Liver (tissue), 9 donors: ENCODE results near the gene TMEM14C. TPM values are rescaled to one million over a fixed set of nuclear protein-coding genes. Genes with fewer than 3 reads are reported as not detected.
A peak's percentile ranks its signal among the peaks of the same experiment; 100 is the strongest.

Source experiments
- DNase-seq: peaks from one replicate; pipeline ENCODE4 v3.0.0-alpha.2; 2017; ENCODE audit warnings: low spot score
- H3K27ac ChIP-seq, 2 donors: one replicate each; pipeline ENCODE4 v1.7.0; 2013; ENCODE audit warnings: inconsistent platforms in 2 of 2, low read length in 2 of 2, control low read depth in 1 of 2, low read depth in 1 of 2, mild to moderate bottlenecking in 1 of 2
- H3K27me3 ChIP-seq, 4 donors: one replicate each; pipeline versions ENCODE4 v1.6.1 to v1.7.0; 2013; ENCODE audit warnings: low read length in 3 of 4, inconsistent platforms in 1 of 4, mild to moderate bottlenecking in 1 of 4, moderate library complexity in 1 of 4; ENCODE audit not compliant: control insufficient read depth in 4 of 4, insufficient read depth in 4 of 4
- H3K36me3 ChIP-seq, 4 donors: one replicate each; pipeline versions ENCODE4 v1.6.1 to v1.7.0; 2013; ENCODE audit warnings: low read length in 3 of 4, mild to moderate bottlenecking in 3 of 4, low read depth in 1 of 4, moderate library complexity in 1 of 4; ENCODE audit not compliant: control insufficient read depth in 4 of 4, insufficient read depth in 3 of 4
- H3K4me1 ChIP-seq, 4 donors: one replicate each; pipeline versions ENCODE4 v1.6.1 to v1.7.0; 2013; ENCODE audit warnings: low read length in 3 of 4, mild to moderate bottlenecking in 3 of 4, moderate library complexity in 1 of 4; ENCODE audit not compliant: control insufficient read depth in 4 of 4, insufficient read depth in 4 of 4
- H3K4me3 ChIP-seq, 3 donors: one replicate each; pipeline versions ENCODE4 v1.6.1 to v1.7.0; 2013; ENCODE audit warnings: low read length in 3 of 3, control low read depth in 1 of 3, low read depth in 1 of 3, mild to moderate bottlenecking in 1 of 3
- H3K9ac ChIP-seq, 2 donors: one replicate each; pipeline ENCODE4 v1.7.0; 2013; ENCODE audit warnings: low read length in 2 of 2, mild to moderate bottlenecking in 2 of 2, moderate library complexity in 2 of 2, control low read depth in 1 of 2, low read depth in 1 of 2
- H3K9me3 ChIP-seq, 4 donors: one replicate each; pipeline versions ENCODE4 v1.6.1 to v1.7.0; 2013; ENCODE audit warnings: low read length in 3 of 4; ENCODE audit not compliant: control insufficient read depth in 4 of 4
- ATF3 ChIP-seq: IDR thresholded peaks from 2 replicates; pipeline ENCODE4 v1.6.1; 2016; ENCODE audit warnings: antibody characterized with exemption
- CTCF ChIP-seq: fragments of 150-350 bp; IDR thresholded peaks from 2 replicates; pipeline ENCODE4 v1.5.1; 2017; ENCODE audit warnings: improper control_type of control experiment, low read depth, low read length; ENCODE audit not compliant: missing input control
- EGR1 ChIP-seq, 2 donors: IDR thresholded peaks; 2 replicates each; pipeline ENCODE4 v1.6.1; 2016 to 2018; ENCODE audit warnings: antibody characterized with exemption in 2 of 2, low read depth in 2 of 2
- FOXA1 ChIP-seq: IDR thresholded peaks from 2 replicates; pipeline ENCODE4 v1.6.1; 2016; ENCODE audit warnings: antibody characterized with exemption
- FOXA2 ChIP-seq: IDR thresholded peaks from 2 replicates; pipeline ENCODE4 v1.6.1; 2016; ENCODE audit warnings: antibody characterized with exemption
- GABPA ChIP-seq, 2 donors: IDR thresholded peaks in 1 of 2; conservative IDR thresholded peaks in 1 of 2; 2 replicates each; pipeline ENCODE4 v1.6.1; 2016; ENCODE audit warnings: antibody characterized with exemption in 2 of 2, mild to moderate bottlenecking in 1 of 2, moderate library complexity in 1 of 2
- HNF4A ChIP-seq, 2 donors: conservative IDR thresholded peaks; 2 replicates each; pipeline ENCODE4 v1.6.1; 2016; ENCODE audit warnings: antibody characterized with exemption in 2 of 2, mild to moderate bottlenecking in 2 of 2
- HNF4G ChIP-seq: IDR thresholded peaks from 2 replicates; pipeline ENCODE4 v1.6.1; 2016; ENCODE audit warnings: antibody characterized with exemption
- JUND ChIP-seq, 2 donors: IDR thresholded peaks; 2 replicates each; pipeline ENCODE4 v1.6.1; 2016; ENCODE audit warnings: antibody characterized with exemption in 2 of 2
- MAX ChIP-seq: IDR thresholded peaks from 2 replicates; pipeline ENCODE4 v1.6.1; 2016; ENCODE audit warnings: antibody characterized with exemption
- NR2F2 ChIP-seq: IDR thresholded peaks from 2 replicates; pipeline ENCODE4 v1.6.1; 2016; ENCODE audit warnings: antibody characterized with exemption
- RAD21 ChIP-seq, 2 donors: IDR thresholded peaks; 2 replicates each; pipeline ENCODE4 v1.6.1; 2016; ENCODE audit warnings: antibody characterized with exemption in 2 of 2, mild to moderate bottlenecking in 2 of 2
- REST ChIP-seq: IDR thresholded peaks from 2 replicates; pipeline ENCODE4 v1.6.1; 2016; ENCODE audit warnings: antibody characterized with exemption, mild to moderate bottlenecking
- RXRA ChIP-seq, 2 donors: IDR thresholded peaks; 2 replicates each; pipeline ENCODE4 v1.6.1; 2017 to 2018; ENCODE audit warnings: antibody characterized with exemption in 2 of 2, mild to moderate bottlenecking in 1 of 2
- SP1 ChIP-seq: IDR thresholded peaks from 2 replicates; pipeline ENCODE4 v1.6.1; 2018; ENCODE audit warnings: antibody characterized with exemption, mild to moderate bottlenecking
- TAF1 ChIP-seq: conservative IDR thresholded peaks from 2 replicates; pipeline ENCODE4 v1.6.1; 2016; ENCODE audit warnings: antibody characterized with exemption, mild to moderate bottlenecking
- YY1 ChIP-seq: IDR thresholded peaks from 2 replicates; pipeline ENCODE4 v1.6.1; 2016; ENCODE audit warnings: antibody characterized with exemption, mild to moderate bottlenecking
- ZBTB33 ChIP-seq: IDR thresholded peaks from 2 replicates; pipeline ENCODE4 v1.6.1; 2016; ENCODE audit warnings: antibody characterized with exemption
- WGBS: extraction: QIAGEN DNeasy Blood & Tissue Kit; methylation state at CpG from one replicate; pipeline ENCODE4 v1.1.7; 2013; 5-methylcytosine and 5-hydroxymethylcytosine counted together
- polyA plus RNA-seq, 2 donors: library from polyadenylated mRNA; stranded (reverse) in 1 of 2; unstranded in 1 of 2; fragments of 200-250 nt in 1 of 2; fragments of >200 nt in 1 of 2; fragmentation: Nextera tagmentation in 1 of 2; extraction: Ambion mirVana in 1 of 2; gene quantifications; one replicate each; pipeline versions ENCODE4 v1.2.1 to v1.2.3, GENCODE V29; 2013 to 2015
- total RNA-seq, 2 donors: library from RNA; depleted of rRNA; stranded (reverse); fragments of >200 nt; gene quantifications; one replicate each; pipeline ENCODE4 v1.2.3, GENCODE V29; 2014
- donor health status: healthy.
- donor health status: healthy.
- donor health status: healthy.
- donor health status: healthy.
- donor health status: healthy.

TMEM14C gene
- total and polyA plus RNA-seq, 4 donors = 36.8 to 239 (median 94.9) TPM

GRCh38 chr6:10694302-10695085 lies 28.4 kb upstream of the TMEM14C start, which contains the start of the genes C6orf52 and PAK1IP1:
C6orf52 (minus strand) TSS chr6:10694616; CDS start chr6:10687550, 7,066 bp downstream.
PAK1IP1 (plus strand) TSS chr6:10694972; CDS start chr6:10694986, 14 bp downstream.
- DNase-seq = peak; percentile 89
- Histone ChIP-seq H3K4me3 (peak within 1 kb of the TSS; percentile 57 to 100 (median 99)), H3K9me3 (peaks cover 0 to 2% (median 0%) of the 10 kb centered on the region in 4 donors), H3K27me3 (no peaks in the 10 kb centered on the region), H3K9ac (peak within 1 kb of the TSS; percentile 96 to 99), H3K36me3 (peaks cover 0 to 16% (median 3%) of the 10 kb centered on the region in 4 donors), H3K4me1 (peaks cover 1 to 39% (median 22%) of the 10 kb centered on the region in 4 donors), H3K27ac (peak within 1 kb of the TSS; percentile 99)
- TF ChIP-seq RAD21 (IDR thresholded peaks at IDR 0.05) (peak; percentile 32 to 52), HNF4G (no peak), JUND (IDR thresholded peaks at IDR 0.05) (peak in 1 of 2 donors; percentile 51), MAX (peak; percentile 93), ATF3 (no peak), YY1 (peak; percentile 86), RXRA (IDR thresholded peaks at IDR 0.05) (peak; percentile 19 to 61), CTCF (no peak), FOXA2 (peak; percentile 11), TAF1 (peak; percentile 65), HNF4A (conservative IDR thresholded peaks at IDR 0.05) (peak; percentile 19 to 33), EGR1 (IDR thresholded peaks at IDR 0.05; ENCODE audit: low read depth in 2 of 2) (peak; percentile 52 to 72), SP1 (no peak), ZBTB33 (peak; percentile 89), GABPA (IDR thresholded peaks at IDR 0.05 in 1 of 2, conservative IDR thresholded peaks at IDR 0.05 in 1 of 2) (peak; percentile 86 to 96), FOXA1 (peak; percentile 20), NR2F2 (peak; percentile 66), REST (peak; percentile 49)
- under 1% methylated on average over 53 of the region's 53 CpGs for WGBS
